GM18526 (cell line): Measurements from ENCODE around the gene GPATCH11.

Source experiments
- POLR2A ChIP-seq: IDR thresholded peaks from 3 replicates; pipeline ENCODE4 v1.6.1; 2011; ENCODE audit not compliant: insufficient read length; ENCODE audit errors: extremely low read depth

Gene GPATCH11

DNA sequence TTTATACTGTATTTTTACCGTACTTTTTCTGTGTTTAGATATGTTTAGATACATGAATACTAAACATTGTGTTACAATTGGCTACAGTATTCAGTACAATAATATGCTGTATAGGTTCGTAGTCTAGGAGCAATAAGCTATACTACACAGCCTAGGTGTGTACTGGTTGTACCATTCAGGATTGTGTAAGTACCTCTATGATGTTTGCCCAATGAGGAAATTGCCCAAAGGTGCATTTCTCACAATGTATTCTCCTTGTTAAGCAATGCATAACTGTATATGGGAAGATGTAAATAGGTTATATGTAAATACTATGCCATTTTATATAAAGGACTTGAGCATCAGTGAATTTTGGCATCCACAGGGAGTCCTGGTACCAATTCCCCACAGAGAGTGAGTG is 61.7 kb downstream of the GPATCH11 start:
- no peak for TF ChIP-seq POLR2A

DNA sequence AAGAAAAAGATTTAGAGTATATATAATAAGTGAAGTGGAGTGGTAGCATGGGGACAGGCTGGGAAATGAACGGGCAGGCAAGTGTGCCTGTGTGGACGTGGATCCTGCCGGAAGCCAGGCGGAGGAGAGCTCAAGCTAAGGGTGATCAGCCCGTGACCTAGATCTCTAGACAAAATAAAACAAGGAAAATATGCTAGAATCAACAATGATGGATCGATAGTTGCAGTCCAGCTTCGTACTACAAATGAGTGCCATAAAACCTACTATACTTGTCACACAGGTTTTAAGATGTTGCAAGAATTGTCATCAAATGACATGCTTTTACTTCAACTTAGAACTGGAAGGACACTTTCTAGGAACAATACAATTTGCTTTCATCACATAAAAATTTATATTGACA is 64.0 kb downstream of the GPATCH11 start:
- TF ChIP-seq POLR2A: no peak
